Esophagus muscularis mucosa (tissue), 4 donors: ENCODE results near the gene PPARD.
"Not testable (repeated sequence)": the region's sequence is repeated elsewhere in the genome, so short reads cannot be mapped to it uniquely, and the experiment has no call there.

Experiments used
- EP300 ChIP-seq: sonication (generic); formaldehyde crosslinking; IDR thresholded peaks from one replicate; pipeline ENCODE4 v1.6.1; 2017; ENCODE audit warnings: antibody characterized with exemption
- POLR2A ChIP-seq: fragments of 450-650 bp; IDR thresholded peaks from one replicate; pipeline ENCODE4 v1.6.1; 2017; ENCODE audit warnings: antibody characterized with exemption, moderate library complexity, mild to moderate bottlenecking, low read depth
- POLR2AphosphoS5 ChIP-seq, 2 donors: sonication (generic); formaldehyde crosslinking; IDR thresholded peaks; one replicate each; pipeline ENCODE4 v1.6.1; 2017; ENCODE audit warnings: antibody characterized with exemption in 2 of 2
- TF ChIP-seq, protein P1 (sequence below), 3 experiments: fragments of 200-600 bp in 2 of 3; fragments of 450-650 bp in 1 of 3; sonication (generic) in 2 of 3; IDR thresholded peaks; one replicate each; pipeline ENCODE4 v1.5.1; 2017 to 2019; ENCODE audit warnings: antibody characterized with exemption in 3 of 3, mild to moderate bottlenecking in 2 of 3, moderate library complexity in 1 of 3

GRCh38 chr6:35307138-35307537 lies 35.2 kb upstream of the PPARD start:
- TF ChIP-seq, protein P1, sequence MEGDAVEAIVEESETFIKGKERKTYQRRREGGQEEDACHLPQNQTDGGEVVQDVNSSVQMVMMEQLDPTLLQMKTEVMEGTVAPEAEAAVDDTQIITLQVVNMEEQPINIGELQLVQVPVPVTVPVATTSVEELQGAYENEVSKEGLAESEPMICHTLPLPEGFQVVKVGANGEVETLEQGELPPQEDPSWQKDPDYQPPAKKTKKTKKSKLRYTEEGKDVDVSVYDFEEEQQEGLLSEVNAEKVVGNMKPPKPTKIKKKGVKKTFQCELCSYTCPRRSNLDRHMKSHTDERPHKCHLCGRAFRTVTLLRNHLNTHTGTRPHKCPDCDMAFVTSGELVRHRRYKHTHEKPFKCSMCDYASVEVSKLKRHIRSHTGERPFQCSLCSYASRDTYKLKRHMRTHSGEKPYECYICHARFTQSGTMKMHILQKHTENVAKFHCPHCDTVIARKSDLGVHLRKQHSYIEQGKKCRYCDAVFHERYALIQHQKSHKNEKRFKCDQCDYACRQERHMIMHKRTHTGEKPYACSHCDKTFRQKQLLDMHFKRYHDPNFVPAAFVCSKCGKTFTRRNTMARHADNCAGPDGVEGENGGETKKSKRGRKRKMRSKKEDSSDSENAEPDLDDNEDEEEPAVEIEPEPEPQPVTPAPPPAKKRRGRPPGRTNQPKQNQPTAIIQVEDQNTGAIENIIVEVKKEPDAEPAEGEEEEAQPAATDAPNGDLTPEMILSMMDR (IDR thresholded peaks at IDR 0.05): not testable (repeated sequence)
- TF ChIP-seq POLR2A; POLR2AphosphoS5 (IDR thresholded peaks at IDR 0.05); EP300: not testable (repeated sequence)
